ENCODE results near the gene VPS51. TPM values are rescaled to one million over a fixed set of nuclear protein-coding genes. Genes with fewer than 3 reads are reported as not detected.

VPS51 gene
- total RNA-seq, 4 donors from 2014 or later: 185 to 414 (median 237) TPM

DNA sequence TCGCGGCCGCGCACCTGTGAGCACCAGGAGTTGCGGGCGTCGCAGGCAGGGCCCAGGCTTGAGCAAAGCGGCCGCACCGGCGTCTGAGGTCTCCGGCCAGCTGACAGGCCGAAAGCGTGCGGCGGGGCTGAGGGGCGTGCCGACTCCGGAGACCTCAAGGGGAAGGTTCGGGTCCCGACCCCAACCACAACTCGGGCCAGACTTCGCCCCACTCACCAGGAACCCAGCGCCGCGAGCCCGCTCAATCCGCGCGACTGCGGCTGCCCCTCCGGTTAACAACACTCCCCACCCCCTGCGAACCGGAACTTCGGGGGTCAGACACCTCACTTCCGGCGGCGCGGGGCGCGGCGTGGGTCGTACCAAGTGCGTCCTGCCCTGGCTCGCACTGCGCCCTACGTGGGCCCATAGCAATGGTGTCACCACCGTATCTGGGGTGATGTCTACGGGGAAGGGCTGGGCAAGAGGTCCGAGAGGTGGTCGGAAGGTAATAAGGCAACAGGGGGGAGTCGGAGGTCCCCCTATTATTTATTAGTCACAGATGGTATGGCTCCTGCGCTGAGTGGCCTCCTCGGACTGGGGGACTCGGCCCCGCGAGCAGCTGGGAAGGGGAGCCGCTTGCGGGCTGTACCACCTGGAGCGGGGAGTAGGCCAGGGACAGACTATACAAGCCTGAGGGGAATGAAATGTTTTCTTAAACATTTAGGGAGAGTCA, 38.4 kb downstream of the VPS51 start, which contains the start of gene SYVN1:
Gene SYVN1 (minus strand): TSS at position 280 of the 712 bp plus-strand sequence. CDS start 918 bp downstream, outside the sequence.
- TF ChIP-seq POLR2AphosphoS5 (IDR thresholded peaks at IDR 0.05): peak; percentile 99
- TF ChIP-seq POLR2A (IDR thresholded peaks at IDR 0.05; ENCODE audit: low read depth): peak; percentile 94
- TF ChIP-seq, protein P1, sequence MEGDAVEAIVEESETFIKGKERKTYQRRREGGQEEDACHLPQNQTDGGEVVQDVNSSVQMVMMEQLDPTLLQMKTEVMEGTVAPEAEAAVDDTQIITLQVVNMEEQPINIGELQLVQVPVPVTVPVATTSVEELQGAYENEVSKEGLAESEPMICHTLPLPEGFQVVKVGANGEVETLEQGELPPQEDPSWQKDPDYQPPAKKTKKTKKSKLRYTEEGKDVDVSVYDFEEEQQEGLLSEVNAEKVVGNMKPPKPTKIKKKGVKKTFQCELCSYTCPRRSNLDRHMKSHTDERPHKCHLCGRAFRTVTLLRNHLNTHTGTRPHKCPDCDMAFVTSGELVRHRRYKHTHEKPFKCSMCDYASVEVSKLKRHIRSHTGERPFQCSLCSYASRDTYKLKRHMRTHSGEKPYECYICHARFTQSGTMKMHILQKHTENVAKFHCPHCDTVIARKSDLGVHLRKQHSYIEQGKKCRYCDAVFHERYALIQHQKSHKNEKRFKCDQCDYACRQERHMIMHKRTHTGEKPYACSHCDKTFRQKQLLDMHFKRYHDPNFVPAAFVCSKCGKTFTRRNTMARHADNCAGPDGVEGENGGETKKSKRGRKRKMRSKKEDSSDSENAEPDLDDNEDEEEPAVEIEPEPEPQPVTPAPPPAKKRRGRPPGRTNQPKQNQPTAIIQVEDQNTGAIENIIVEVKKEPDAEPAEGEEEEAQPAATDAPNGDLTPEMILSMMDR (IDR thresholded peaks at IDR 0.05): no peak
- no peaks in the 10 kb centered on the region for H3K27me3 ChIP-seq
- peaks cover 20 to 38% (median 37%) of the 10 kb centered on the region in 4 donors for H3K36me3 ChIP-seq
- H3K27ac ChIP-seq (replicated peaks in 1 of 4): peak within 1 kb of the TSS; percentile 94 to 98 (median 98)
- no peaks in the 10 kb centered on the region for H3K9me3 ChIP-seq
- peak within 1 kb of the TSS; percentile 84 to 96 (median 94) for H3K4me3 ChIP-seq
- DNase-seq (ENCODE audit: extremely low spot score): peak; percentile 98
- peaks cover 26 to 39% (median 32%) of the 10 kb centered on the region in 4 donors for H3K4me1 ChIP-seq
- intact Hi-C loops (cut with DNase I): loop anchor here (5.0 kb wide), 1 partner anchor 48 kb away; the partner anchor contains the start of gene CAPN1
- 2% methylated on average over 20 of the region's 60 CpGs for WGBS

DNA sequence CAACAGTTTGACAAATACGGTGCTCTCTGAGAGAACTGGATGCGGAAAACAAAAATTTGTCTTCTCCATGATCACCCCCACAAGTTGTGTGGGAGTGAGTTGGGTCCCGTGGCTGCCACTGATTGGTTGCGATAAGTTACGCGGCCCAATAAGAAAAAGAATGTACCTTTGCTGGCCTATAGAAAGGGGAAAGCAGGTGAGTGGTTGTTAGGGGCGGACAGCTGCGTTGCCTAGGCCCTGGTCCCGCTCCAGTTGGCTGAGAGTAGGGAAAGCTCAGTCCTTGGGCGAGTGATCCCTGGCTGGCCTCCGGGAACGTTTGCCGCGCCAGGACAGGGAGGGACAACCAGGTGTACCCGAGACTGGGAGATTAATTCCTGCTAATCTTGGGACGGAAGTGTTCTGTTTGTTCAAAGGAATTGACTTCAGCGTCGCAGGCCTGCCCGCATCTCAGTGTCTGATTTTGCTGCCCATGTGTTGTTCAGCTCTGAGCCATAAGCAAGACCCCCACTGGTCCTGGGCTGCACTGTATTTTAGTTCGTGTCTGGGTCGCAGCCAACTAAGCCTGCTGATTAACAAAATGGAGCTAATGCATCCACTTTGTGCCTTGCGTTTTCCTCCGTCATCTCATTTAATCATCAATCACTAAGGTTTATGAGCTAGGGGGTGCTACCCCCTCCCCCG, 39.1 kb downstream of the VPS51 start:
- H3K9me3 ChIP-seq: no peaks in the 10 kb centered on the region
- 2% methylated on average over 24 of the region's 24 CpGs for WGBS
- H3K27me3 ChIP-seq: no peaks in the 10 kb centered on the region
- DNase-seq (ENCODE audit: extremely low spot score): peak; percentile 96
- peak overlapping the region; percentile 84 to 96 (median 94) for H3K4me3 ChIP-seq
- peaks cover 13 to 31% (median 30%) of the 10 kb centered on the region in 4 donors for H3K36me3 ChIP-seq
- intact Hi-C loops (cut with DNase I): loop anchor here (5.0 kb wide), 1 partner anchor 47 kb away; the partner anchor contains the start of gene CAPN1
- peak overlapping the region; percentile 94 to 98 (median 98) for H3K27ac ChIP-seq (replicated peaks in 1 of 4)
- TF ChIP-seq POLR2AphosphoS5 (IDR thresholded peaks at IDR 0.05): peak in 1 of 2 donors; percentile 77
- TF ChIP-seq, protein P1 (IDR thresholded peaks at IDR 0.05): no peak
- peaks cover 26 to 39% (median 32%) of the 10 kb centered on the region in 4 donors for H3K4me1 ChIP-seq

DNA sequence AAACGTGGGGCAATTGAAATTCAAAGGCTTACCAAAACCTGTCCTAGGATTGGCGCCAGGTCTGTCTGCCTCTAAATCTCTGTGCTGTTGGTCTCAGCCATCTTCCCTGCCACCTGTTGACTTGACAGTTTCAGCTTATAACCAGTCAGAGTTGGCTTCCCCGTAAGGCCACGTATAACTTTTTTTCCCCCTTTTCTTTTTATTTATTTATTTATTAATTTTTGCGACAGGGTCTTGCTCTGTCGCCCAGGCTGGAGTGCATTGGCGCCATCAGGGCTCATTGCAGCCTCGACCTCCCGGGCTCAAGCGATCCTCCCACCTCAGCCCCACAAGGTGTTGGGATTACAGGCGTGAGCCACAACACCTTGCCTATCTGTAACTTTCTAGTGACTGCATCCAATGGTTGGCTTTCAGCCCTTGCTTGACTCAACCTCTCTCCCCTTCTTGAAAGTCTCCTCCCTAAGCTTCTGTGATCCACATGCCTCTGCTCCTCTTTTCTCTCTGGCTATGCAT, 39.7 kb downstream of the VPS51 start:
- DNase-seq (ENCODE audit: extremely low spot score): no peak
- intact Hi-C loops (cut with DNase I): no loop called here
- 50% methylated on average over 11 of the region's 11 CpGs for WGBS

GRCh38 chr11:65136515-65137096, 40.6 kb downstream of the VPS51 start:
- H3K27me3 ChIP-seq: no peaks in the 10 kb centered on the region
- no peaks in the 10 kb centered on the region for H3K9me3 ChIP-seq
- no peak overlapping the region for H3K4me3 ChIP-seq
- TF ChIP-seq POLR2A (IDR thresholded peaks at IDR 0.05; ENCODE audit: low read depth) (no peak), EP300 (IDR thresholded peaks at IDR 0.05) (no peak), POLR2AphosphoS5 (IDR thresholded peaks at IDR 0.05) (no peak)
- TF ChIP-seq, protein P1 (IDR thresholded peaks at IDR 0.05): no peak
- H3K4me1 ChIP-seq: peaks cover 26 to 39% (median 32%) of the 10 kb centered on the region in 4 donors
- 91% methylated on average over 15 of the region's 15 CpGs for WGBS
- H3K27ac ChIP-seq (replicated peaks in 1 of 4): no peak overlapping the region
- peaks cover 0 to 16% (median 15%) of the 10 kb centered on the region in 4 donors for H3K36me3 ChIP-seq
- intact Hi-C loops (cut with DNase I): no loop called here
- no peak for DNase-seq (ENCODE audit: extremely low spot score)

More for the DNA sequence above, 39.7 kb downstream of the VPS51 start:
- Histone ChIP-seq H3K4me3 (peak overlapping the region; percentile 84 to 96 (median 94)), H3K27ac (replicated peaks in 1 of 4) (peak overlapping the region; percentile 94 to 98 (median 98)), H3K9me3 (no peaks in the 10 kb centered on the region), H3K4me1 (peaks cover 26 to 39% (median 32%) of the 10 kb centered on the region in 4 donors), H3K36me3 (peaks cover 8 to 25% (median 24%) of the 10 kb centered on the region in 4 donors), H3K27me3 (no peaks in the 10 kb centered on the region)
- TF ChIP-seq POLR2AphosphoS5 (IDR thresholded peaks at IDR 0.05) (no peak), EP300 (IDR thresholded peaks at IDR 0.05) (no peak), POLR2A (IDR thresholded peaks at IDR 0.05; ENCODE audit: low read depth) (no peak)
- TF ChIP-seq, protein P1 (IDR thresholded peaks at IDR 0.05): no peak

All from esophagus muscularis mucosa (tissue), 4 donors.